Smooth muscle cell (in vitro differentiated cells): ENCODE data around the gene CD300E. TPM values are rescaled to one million over a fixed set of nuclear protein-coding genes. Genes with fewer than 3 reads are reported as not detected.

ENCODE experiments used
- DNase-seq: peaks from one replicate; lab custom pipeline; 2025; ENCODE audit not compliant: unreplicated experiment; lab: John Stamatoyannopoulos, UW
- H2AFZ ChIP-seq: fragments of 200-600 bp; sonication (generic); 2 replicates; pipeline ENCODE4 v1.6.0; 2016; ENCODE audit warnings: antibody characterized with exemption, low read depth, mild to moderate bottlenecking
- H3F3A ChIP-seq: fragments of 200-600 bp; sonication (generic); 2 replicates; pipeline ENCODE4 v1.6.0; 2017; ENCODE audit warnings: antibody characterized with exemption, low read depth
- H3K27ac ChIP-seq: fragments of 200-600 bp; sonication (generic); 2 replicates; pipeline ENCODE4 v1.5.1; 2016; ENCODE audit warnings: low read depth, mild to moderate bottlenecking
- H3K27me3 ChIP-seq: fragments of 200-600 bp; sonication (generic); 2 replicates; pipeline ENCODE4 v1.6.1; 2016; ENCODE audit warnings: low read depth, mild to moderate bottlenecking
- H3K36me3 ChIP-seq: fragments of 200-600 bp; sonication (generic); 2 replicates; pipeline ENCODE4 v1.5.1; 2016; ENCODE audit warnings: low read depth
- H3K4me1 ChIP-seq: fragments of 200-600 bp; sonication (generic); 2 replicates; pipeline ENCODE4 v1.5.1; 2016; ENCODE audit warnings: low read depth
- H3K4me2 ChIP-seq: fragments of 200-600 bp; sonication (generic); 2 replicates; pipeline ENCODE4 v1.6.0; 2016; ENCODE audit warnings: mild to moderate bottlenecking
- H3K4me3 ChIP-seq: fragments of 200-600 bp; sonication (generic); 2 replicates; pipeline ENCODE4 v1.5.1; 2016; ENCODE audit warnings: mild to moderate bottlenecking
- H3K79me2 ChIP-seq: fragments of 200-600 bp; sonication (generic); 2 replicates; pipeline ENCODE4 v1.6.0; 2016; ENCODE audit warnings: low read depth, mild to moderate bottlenecking
- H3K9ac ChIP-seq: fragments of 200-600 bp; sonication (generic); 2 replicates; pipeline ENCODE4 v1.6.0; 2016; ENCODE audit warnings: low read depth
- H3K9me3 ChIP-seq: fragments of 200-600 bp; sonication (generic); replicated peaks from 2 replicates; pipeline ENCODE4 v1.5.1; 2016; ENCODE audit warnings: low read depth
- H4K20me1 ChIP-seq: fragments of 200-600 bp; sonication (generic); 2 replicates; pipeline ENCODE4 v1.6.0; 2016; ENCODE audit warnings: low read depth
- CTCF ChIP-seq: fragments of 200-600 bp; sonication (generic); IDR thresholded peaks from 2 replicates; pipeline ENCODE4 v1.5.1; 2017; ENCODE audit warnings: borderline replicate concordance, mild to moderate bottlenecking, antibody characterized with exemption; ENCODE audit not compliant: insufficient read depth, poor library complexity, severe bottlenecking
- WGBS: methylation state at CpG from one replicate; pipeline ENCODE4 v1.1.7; 2016; ENCODE audit warnings: low lambda C conversion rate; 5-methylcytosine and 5-hydroxymethylcytosine counted together
- polyA plus RNA-seq: library from polyadenylated mRNA; unstranded; fragments of >200 nt; fragmentation: Nextera tagmentation; extraction: Ambion mirVana; gene quantifications from 2 replicates; pipeline ENCODE4 v1.2.1, GENCODE V29; 2016
- total RNA-seq: library from RNA; depleted of rRNA; stranded (reverse); fragments of >200 nt; gene quantifications from 2 replicates; pipeline ENCODE4 v1.2.3, GENCODE V29; 2014

CD300E gene
- total and polyA plus RNA-seq, 2 experiments from 2014 or later, result not detected

DNA sequence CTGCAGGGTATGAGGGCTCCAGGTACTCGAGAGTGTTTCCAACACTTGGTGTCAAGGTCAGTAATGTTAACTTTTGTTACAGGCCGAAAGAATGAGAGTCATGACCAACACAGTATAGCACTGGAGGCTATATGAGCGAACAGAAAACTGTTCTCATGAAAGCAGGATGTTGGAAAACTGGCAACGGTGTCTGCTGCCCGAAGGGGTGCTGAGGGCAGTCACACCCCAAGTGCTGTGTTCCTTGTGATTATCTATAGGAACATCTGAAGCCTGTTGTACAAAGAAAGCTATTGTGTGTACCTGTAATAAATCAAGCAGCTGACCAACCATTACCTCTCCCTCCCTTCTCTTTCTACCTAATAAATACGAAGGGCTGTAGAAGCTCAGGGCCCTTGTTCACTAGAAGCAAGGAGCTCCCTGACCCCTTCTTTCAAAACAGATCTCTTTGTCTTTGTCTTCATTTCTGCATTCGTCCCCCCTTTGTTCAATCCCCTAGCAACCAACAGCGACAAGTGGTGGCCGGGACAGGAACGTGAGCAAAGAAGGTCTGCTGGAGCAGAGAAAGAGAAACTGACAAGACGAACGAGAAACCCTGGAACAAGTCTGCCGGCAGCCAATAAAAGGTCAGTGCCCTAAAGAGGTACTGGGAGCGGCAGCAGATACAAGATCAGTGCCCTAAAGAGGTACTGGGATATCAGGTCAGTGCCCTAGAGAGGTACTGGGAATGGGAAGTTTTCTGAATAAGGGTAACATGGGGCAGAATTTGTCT, 39.1 kb downstream of the CD300E start:
- H4K20me1 ChIP-seq, result no peaks in the 10 kb centered on the region
- no peak overlapping the region for H2AFZ ChIP-seq
- no peaks in the 10 kb centered on the region for H3F3A ChIP-seq
- H3K79me2 ChIP-seq, result no peaks in the 10 kb centered on the region
- no peak overlapping the region for H3K9ac ChIP-seq
- H3K4me3 ChIP-seq, result no peak overlapping the region
- DNase-seq, result no peak
- no peaks in the 10 kb centered on the region for H3K4me1 ChIP-seq
- H3K9me3 ChIP-seq, result no peaks in the 10 kb centered on the region
- no peaks in the 10 kb centered on the region for H3K36me3 ChIP-seq
- H3K4me2 ChIP-seq, result no peak overlapping the region
- WGBS, result 89% methylated on average over 14 of the region's 14 CpGs
- no peaks in the 10 kb centered on the region for H3K27me3 ChIP-seq
- no peak for TF ChIP-seq CTCF
- H3K27ac ChIP-seq, result no peak overlapping the region

DNA sequence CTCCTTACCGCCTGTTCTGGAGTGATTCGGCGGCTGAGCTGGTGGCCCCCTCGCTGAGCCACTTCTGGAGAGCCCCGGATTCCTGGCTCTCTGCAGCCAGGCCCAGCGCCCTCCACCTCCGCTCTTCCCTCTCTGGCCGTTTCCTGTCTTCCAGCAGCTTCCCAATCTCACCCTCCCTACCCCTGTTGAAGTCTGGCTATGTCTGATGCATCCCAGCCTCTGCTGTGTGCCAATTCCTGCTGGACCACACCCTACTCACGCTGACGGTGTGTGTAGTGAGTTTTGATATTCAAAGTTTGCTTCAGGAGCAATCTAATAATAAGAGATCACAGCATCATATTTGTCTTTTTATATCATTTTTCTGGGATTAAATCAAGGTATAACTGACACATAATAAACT, 40.9 kb downstream of the CD300E start:
- Histone ChIP-seq H2AFZ (no peak overlapping the region), H4K20me1 (no peaks in the 10 kb centered on the region), H3K36me3 (no peaks in the 10 kb centered on the region), H3K27me3 (no peaks in the 10 kb centered on the region), H3K9me3 (no peaks in the 10 kb centered on the region), H3K27ac (no peak overlapping the region), H3F3A (no peaks in the 10 kb centered on the region), H3K4me1 (no peaks in the 10 kb centered on the region), H3K4me2 (no peak overlapping the region), H3K4me3 (no peak overlapping the region), H3K79me2 (no peaks in the 10 kb centered on the region), H3K9ac (no peak overlapping the region)
- no peak for DNase-seq
- WGBS, result 90% methylated on average over 10 of the region's 10 CpGs
- no peak for TF ChIP-seq CTCF

DNA sequence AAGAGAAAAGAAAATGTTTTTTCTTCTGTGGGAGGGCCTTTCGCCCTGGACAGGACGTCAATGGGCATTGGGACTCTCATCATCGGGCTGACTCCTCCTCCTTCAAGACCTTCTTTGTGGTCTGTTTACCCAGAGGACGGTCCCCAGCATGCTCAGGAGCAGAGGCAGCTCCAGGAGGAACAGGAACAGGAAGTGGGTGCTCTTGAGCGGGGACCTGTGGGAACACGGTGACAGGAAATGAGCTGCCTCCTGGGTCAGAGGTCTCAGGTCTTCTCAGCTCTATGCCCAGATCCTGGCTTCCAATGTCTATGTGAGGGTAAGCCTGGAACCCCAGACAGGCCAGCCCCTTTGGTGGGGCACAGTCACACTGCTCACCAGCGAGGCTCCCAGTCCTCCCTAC, 43.6 kb downstream of the CD300E start:
- no peak for TF ChIP-seq CTCF
- Histone ChIP-seq H3K36me3 (no peaks in the 10 kb centered on the region), H4K20me1 (no peaks in the 10 kb centered on the region), H3K9ac (no peak overlapping the region), H2AFZ (no peak overlapping the region), H3K27me3 (no peaks in the 10 kb centered on the region), H3K9me3 (no peaks in the 10 kb centered on the region), H3K4me1 (no peaks in the 10 kb centered on the region), H3K27ac (no peak overlapping the region), H3K4me3 (no peak overlapping the region), H3K4me2 (no peak overlapping the region), H3F3A (no peaks in the 10 kb centered on the region), H3K79me2 (no peaks in the 10 kb centered on the region)
- 82% methylated on average over 7 of the region's 7 CpGs for WGBS
- DNase-seq, result no peak

DNA sequence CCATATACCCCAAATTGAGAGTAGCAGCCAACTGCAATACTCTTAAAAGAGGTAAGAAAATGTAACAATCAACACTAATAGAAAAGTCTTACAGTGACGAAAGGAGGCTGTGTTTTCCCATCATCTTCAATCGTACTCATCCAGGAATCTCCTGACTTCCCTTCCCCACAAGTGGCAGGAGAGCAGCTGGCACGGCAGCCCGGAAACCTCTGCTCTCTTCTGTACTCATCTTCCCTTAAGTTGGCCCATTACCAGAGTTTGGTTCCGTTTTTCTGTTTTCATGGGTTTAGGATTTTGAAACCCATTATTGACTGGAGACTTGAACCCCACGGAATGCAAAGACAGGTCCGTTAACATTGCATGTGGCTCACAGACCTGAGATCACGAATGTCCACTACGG, 44.6 kb downstream of the CD300E start:
- Histone ChIP-seq H3K4me1 (no peaks in the 10 kb centered on the region), H3F3A (no peaks in the 10 kb centered on the region), H3K4me2 (no peak overlapping the region), H4K20me1 (no peaks in the 10 kb centered on the region), H2AFZ (no peak overlapping the region), H3K9ac (no peak overlapping the region), H3K9me3 (no peaks in the 10 kb centered on the region), H3K4me3 (no peak overlapping the region), H3K36me3 (no peaks in the 10 kb centered on the region), H3K27me3 (no peaks in the 10 kb centered on the region), H3K79me2 (no peaks in the 10 kb centered on the region), H3K27ac (no peak overlapping the region)
- DNase-seq, result no peak
- WGBS, result 92% methylated on average over 9 of the region's 9 CpGs
- TF ChIP-seq CTCF, result no peak
